ENCODE measurements around the gene SP140.

The SP140 gene

GRCh38 chr2:230324503-230324902 lies 99.0 kb downstream of the SP140 start:
- H3K4me3 ChIP-seq (ENCODE audit: low read length): no peak overlapping the region
- no peaks in the 10 kb centered on the region; the same call in 1 of the 2 replicates for H3K9me3 ChIP-seq (ENCODE audit: control insufficient read depth, insufficient read depth, low read length)
- H3K36me3 ChIP-seq (ENCODE audit: control insufficient read depth, insufficient read depth, low read length): no peaks in the 10 kb centered on the region
- H3K27me3 ChIP-seq (ENCODE audit: control insufficient read depth, insufficient read depth, low read length): no peaks in the 10 kb centered on the region
- DNase-seq (ENCODE audit: low read depth, low spot score): no peak
- H3K27ac ChIP-seq (ENCODE audit: low read length): no peak overlapping the region
- no peaks in the 10 kb centered on the region for H3K4me1 ChIP-seq (ENCODE audit: control insufficient read depth, insufficient read depth, low read length)
- no CpG with 5 or more reads among the region's 5 CpGs for WGBS (ENCODE audit: insufficient coverage, insufficient read length)

DNA sequence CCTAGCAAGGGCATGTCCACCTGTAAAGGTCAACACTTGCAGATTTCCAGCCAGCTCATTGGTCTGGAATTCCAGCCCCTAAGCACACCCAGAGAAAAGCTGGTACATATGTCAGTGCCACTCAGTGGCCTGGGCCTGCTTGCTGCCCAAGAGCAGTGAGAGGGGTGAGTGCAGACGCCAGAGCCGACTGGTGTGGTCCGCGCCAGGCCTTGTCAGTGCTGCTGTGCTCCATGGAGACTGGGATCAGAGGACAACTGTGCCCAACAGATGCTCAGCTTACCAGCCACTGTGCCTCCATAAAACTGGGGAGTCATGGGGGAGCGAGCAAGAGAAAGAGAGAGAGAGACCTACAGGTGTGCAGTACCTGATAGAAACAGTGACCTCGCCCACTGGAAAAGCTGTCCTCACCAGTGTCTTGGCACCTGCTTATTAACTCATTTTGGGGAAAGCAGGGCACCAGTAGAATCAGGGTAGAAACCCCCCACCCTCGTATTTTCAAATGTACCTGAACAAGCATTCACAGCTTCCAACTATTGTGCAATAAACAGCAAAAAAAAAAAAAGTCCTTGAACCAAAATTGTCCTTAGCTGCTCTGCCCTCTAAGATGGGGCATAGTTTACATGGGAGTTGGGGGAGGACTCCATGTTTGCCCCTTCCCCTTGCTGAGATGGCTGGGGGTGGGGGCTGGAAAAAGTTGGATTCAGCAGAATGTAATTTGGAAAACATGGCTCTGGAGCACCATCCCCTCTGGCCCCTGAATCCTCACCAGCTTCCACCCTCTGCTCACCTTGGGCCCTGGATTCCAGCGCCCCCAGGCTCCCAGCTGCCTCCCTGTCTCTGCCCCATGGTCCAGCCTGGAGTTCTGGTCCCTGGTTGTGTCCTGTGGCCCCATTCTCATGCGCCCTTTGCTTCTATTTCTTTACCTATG lies 100.0 kb downstream of the SP140 start:
- no peak overlapping the region for H3K27ac ChIP-seq (ENCODE audit: low read length)
- no peak overlapping the region for H3K4me3 ChIP-seq (ENCODE audit: low read length)
- no peaks in the 10 kb centered on the region for H3K4me1 ChIP-seq (ENCODE audit: control insufficient read depth, insufficient read depth, low read length)
- H3K27me3 ChIP-seq (ENCODE audit: control insufficient read depth, insufficient read depth, low read length): no peaks in the 10 kb centered on the region
- H3K9me3 ChIP-seq (ENCODE audit: control insufficient read depth, insufficient read depth, low read length): no peaks in the 10 kb centered on the region; the same call in 1 of the 2 replicates
- no peaks in the 10 kb centered on the region for H3K36me3 ChIP-seq (ENCODE audit: control insufficient read depth, insufficient read depth, low read length)
- no peak for DNase-seq (ENCODE audit: low read depth, low spot score)
- WGBS (ENCODE audit: insufficient coverage, insufficient read length): no CpG with 5 or more reads among the region's 9 CpGs

DNA sequence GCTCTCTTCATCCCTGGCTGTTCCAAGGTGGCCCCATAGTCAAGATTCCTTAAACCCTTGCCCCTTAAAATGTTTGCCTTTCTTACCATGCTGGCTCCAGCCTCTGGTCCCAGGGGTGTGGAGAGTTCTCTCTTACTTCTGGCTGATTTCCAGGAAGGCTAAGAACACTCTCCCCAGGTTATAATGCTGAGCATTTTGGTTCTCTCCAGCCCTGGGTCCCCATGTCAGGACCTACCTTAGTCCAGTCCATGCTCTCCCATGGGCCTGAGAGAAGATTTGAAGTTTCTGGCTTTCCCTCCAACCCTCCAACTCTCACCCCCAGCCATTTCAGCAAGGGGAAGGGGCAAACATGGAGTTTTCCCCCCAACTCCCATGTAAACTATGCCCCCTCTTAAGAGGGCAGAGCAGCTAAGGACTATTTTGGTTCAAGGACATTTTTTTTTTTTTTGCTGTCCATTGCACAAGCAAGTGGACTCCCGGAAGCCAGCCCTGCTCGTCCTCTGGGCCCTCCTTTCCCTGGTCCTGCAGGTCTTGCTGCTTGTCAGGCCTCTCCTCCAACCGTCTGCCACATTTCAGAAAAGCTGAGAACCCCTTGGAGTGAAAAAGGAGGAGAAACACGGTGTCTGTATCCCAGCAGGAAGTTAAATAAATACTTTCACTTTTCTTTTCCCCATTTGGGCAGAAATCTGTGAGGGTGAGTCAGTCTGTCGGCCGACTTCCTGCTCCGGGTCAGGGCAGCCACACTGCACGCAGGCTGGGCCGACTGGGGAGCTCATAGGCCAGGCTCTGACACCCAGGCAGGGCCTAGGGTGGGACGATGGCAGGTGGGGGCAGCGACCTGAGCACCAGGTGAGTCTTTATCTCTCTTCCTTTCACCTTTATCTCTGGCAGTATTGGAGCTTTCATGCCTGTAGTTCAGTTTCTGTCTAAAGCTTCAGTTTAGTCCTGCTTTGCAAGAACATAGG lies 101.2 kb downstream of the SP140 start, which contains the start of gene SP140L:
SP140L (plus strand) TSS at position 741 of the 965 bp plus-strand sequence; CDS start at position 818, 77 bp downstream.
- Histone ChIP-seq H3K27ac (ENCODE audit: low read length) (no peak within 1 kb of the TSS), H3K4me3 (ENCODE audit: low read length) (no peak within 1 kb of the TSS)
- no peak for DNase-seq (ENCODE audit: low read depth, low spot score)

GRCh38 chr2:230327418-230328154 lies 102.0 kb downstream of the SP140 start:
- Histone ChIP-seq H3K4me3 (ENCODE audit: low read length) (no peak overlapping the region), H3K27ac (ENCODE audit: low read length) (no peak overlapping the region), H3K27me3 (ENCODE audit: control insufficient read depth, insufficient read depth, low read length) (no peaks in the 10 kb centered on the region), H3K9me3 (ENCODE audit: control insufficient read depth, insufficient read depth, low read length) (no peaks in the 10 kb centered on the region; the same call in 1 of the 2 replicates), H3K36me3 (ENCODE audit: control insufficient read depth, insufficient read depth, low read length) (no peaks in the 10 kb centered on the region), H3K4me1 (ENCODE audit: control insufficient read depth, insufficient read depth, low read length) (no peaks in the 10 kb centered on the region; the same call in 1 of the 2 replicates)
- WGBS (ENCODE audit: insufficient coverage, insufficient read length): no CpG with 5 or more reads among the region's 5 CpGs
- no peak for DNase-seq (ENCODE audit: low read depth, low spot score)

More for the DNA sequence above, 101.2 kb downstream of the SP140 start, which contains the start of gene SP140L:
- no peaks in the 10 kb centered on the region for H3K27me3 ChIP-seq (ENCODE audit: control insufficient read depth, insufficient read depth, low read length)
- no CpG with 5 or more reads among the region's 11 CpGs for WGBS (ENCODE audit: insufficient coverage, insufficient read length)
- H3K9me3 ChIP-seq (ENCODE audit: control insufficient read depth, insufficient read depth, low read length): no peaks in the 10 kb centered on the region; the same call in 1 of the 2 replicates
- H3K36me3 ChIP-seq (ENCODE audit: control insufficient read depth, insufficient read depth, low read length): no peaks in the 10 kb centered on the region
- H3K4me1 ChIP-seq (ENCODE audit: control insufficient read depth, insufficient read depth, low read length): no peaks in the 10 kb centered on the region; the same call in 1 of the 2 replicates

DNA sequence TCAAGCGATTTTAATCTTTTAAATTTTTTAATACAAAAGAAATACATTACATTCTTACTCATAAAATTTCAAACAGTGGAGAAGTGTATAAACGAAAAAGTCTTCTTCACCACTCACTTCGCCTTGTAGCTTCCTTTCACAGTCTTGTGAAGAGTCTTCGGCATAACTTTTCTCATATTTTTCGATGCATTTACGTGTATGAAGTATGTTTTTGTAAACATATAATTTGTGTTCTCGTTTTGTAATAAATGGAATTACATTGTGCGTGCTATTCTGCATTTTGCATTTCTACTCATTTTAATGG lies 102.6 kb downstream of the SP140 start:
- DNase-seq (ENCODE audit: low read depth, low spot score): no peak
- Histone ChIP-seq H3K4me3 (ENCODE audit: low read length) (no peak overlapping the region), H3K27me3 (ENCODE audit: control insufficient read depth, insufficient read depth, low read length) (no peaks in the 10 kb centered on the region), H3K27ac (ENCODE audit: low read length) (no peak overlapping the region), H3K36me3 (ENCODE audit: control insufficient read depth, insufficient read depth, low read length) (no peaks in the 10 kb centered on the region), H3K9me3 (ENCODE audit: control insufficient read depth, insufficient read depth, low read length) (no peaks in the 10 kb centered on the region), H3K4me1 (ENCODE audit: control insufficient read depth, insufficient read depth, low read length) (no peaks in the 10 kb centered on the region; the same call in 1 of the 2 replicates)
- WGBS (ENCODE audit: insufficient coverage, insufficient read length): 100% methylated on average over 3 of the region's 8 CpGs

DNA sequence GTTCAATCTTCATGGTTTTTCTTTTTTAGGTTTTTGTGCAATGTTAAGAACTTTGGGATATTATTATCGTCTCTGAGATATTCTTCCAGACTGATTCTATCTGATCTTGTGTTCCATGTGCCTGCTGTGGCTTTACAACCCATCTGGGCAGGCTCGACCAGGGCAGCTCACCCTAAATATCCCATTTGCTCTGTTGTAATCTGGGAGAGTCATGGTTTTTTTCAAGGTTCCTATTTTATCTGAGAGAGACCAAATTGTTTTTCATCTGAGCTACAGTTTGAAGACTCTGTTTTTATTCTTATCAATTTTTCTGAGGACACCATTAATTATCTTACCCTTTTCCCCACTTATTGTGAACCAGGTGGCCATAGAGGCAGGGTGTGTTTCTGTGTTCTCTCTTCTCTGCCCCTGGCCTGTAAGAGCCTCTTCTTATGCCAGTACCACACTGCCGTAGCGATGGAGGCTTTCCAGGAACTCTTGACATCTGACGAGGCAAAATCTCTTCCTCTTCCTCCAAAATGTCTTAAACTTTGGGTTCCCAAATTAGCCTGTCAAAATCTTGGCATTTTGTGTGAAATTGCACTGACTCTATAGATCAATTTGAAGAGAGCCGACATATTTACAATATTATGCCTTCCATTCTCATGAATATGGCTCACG lies 104.5 kb downstream of the SP140 start:
- no peak overlapping the region for H3K27ac ChIP-seq (ENCODE audit: low read length)
- DNase-seq (ENCODE audit: low read depth, low spot score): no peak
- no peaks in the 10 kb centered on the region for H3K36me3 ChIP-seq (ENCODE audit: control insufficient read depth, insufficient read depth, low read length)
- H3K4me3 ChIP-seq (ENCODE audit: low read length): no peak overlapping the region
- no peaks in the 10 kb centered on the region for H3K9me3 ChIP-seq (ENCODE audit: control insufficient read depth, insufficient read depth, low read length)
- no CpG with 5 or more reads among the region's 7 CpGs for WGBS (ENCODE audit: insufficient coverage, insufficient read length)
- no peaks in the 10 kb centered on the region for H3K27me3 ChIP-seq (ENCODE audit: control insufficient read depth, insufficient read depth, low read length)
- no peaks in the 10 kb centered on the region; the same call in 1 of the 2 replicates for H3K4me1 ChIP-seq (ENCODE audit: control insufficient read depth, insufficient read depth, low read length)

GRCh38 chr2:230330725-230331124 lies 105.2 kb downstream of the SP140 start:
- no peak overlapping the region for H3K4me3 ChIP-seq (ENCODE audit: low read length)
- H3K4me1 ChIP-seq (ENCODE audit: control insufficient read depth, insufficient read depth, low read length): no peaks in the 10 kb centered on the region; the same call in 1 of the 2 replicates
- H3K27me3 ChIP-seq (ENCODE audit: control insufficient read depth, insufficient read depth, low read length): no peaks in the 10 kb centered on the region
- H3K27ac ChIP-seq (ENCODE audit: low read length): no peak overlapping the region
- no peaks in the 10 kb centered on the region for H3K36me3 ChIP-seq (ENCODE audit: control insufficient read depth, insufficient read depth, low read length)
- no peaks in the 10 kb centered on the region for H3K9me3 ChIP-seq (ENCODE audit: control insufficient read depth, insufficient read depth, low read length)
- no CpG with 5 or more reads among the region's 7 CpGs for WGBS (ENCODE audit: insufficient coverage, insufficient read length)
- DNase-seq (ENCODE audit: low read depth, low spot score): no peak

GRCh38 chr2:230335461-230335863 lies 109.9 kb downstream of the SP140 start:
- no peak for DNase-seq (ENCODE audit: low read depth, low spot score)
- Histone ChIP-seq H3K4me3 (ENCODE audit: low read length) (no peak overlapping the region), H3K27ac (ENCODE audit: low read length) (no peak overlapping the region), H3K27me3 (ENCODE audit: control insufficient read depth, insufficient read depth, low read length) (no peaks in the 10 kb centered on the region), H3K36me3 (ENCODE audit: control insufficient read depth, insufficient read depth, low read length) (no peaks in the 10 kb centered on the region), H3K4me1 (ENCODE audit: control insufficient read depth, insufficient read depth, low read length) (no peaks in the 10 kb centered on the region; the same call in 1 of the 2 replicates), H3K9me3 (ENCODE audit: control insufficient read depth, insufficient read depth, low read length) (no peaks in the 10 kb centered on the region)
- WGBS (ENCODE audit: insufficient coverage, insufficient read length): no CpG with 5 or more reads among the region's 3 CpGs

DNA sequence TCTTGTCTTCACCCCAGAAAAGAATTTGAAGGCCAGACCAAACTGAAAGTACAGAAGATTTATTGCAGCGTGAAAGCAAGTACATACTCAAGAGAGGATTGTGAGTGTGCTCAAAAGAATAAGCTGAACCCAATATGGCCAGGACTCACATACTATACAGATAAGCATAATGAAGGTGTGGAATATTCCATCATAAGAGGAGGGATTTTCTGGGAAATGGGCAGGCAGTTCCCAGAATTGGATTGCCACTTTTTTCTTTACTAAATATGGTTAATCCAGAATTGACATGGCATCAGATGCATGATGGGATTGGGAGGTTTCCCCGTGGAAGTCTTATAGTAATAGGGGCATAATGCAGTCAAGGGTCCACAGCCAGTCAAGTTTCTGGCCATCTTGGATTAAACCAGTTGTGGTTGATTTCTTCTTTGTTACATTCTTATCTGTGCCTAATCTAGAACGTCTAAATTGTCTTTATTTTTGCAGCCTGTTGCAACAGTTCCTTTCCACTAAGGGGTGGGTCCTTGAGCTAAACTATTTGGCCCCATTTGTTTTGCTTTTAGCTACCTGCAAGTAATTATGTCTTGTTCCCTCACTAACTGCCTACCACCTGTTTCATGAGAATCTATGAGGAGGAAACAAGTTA lies 110.4 kb downstream of the SP140 start:
- H3K4me1 ChIP-seq (ENCODE audit: control insufficient read depth, insufficient read depth, low read length): no peaks in the 10 kb centered on the region
- no peaks in the 10 kb centered on the region for H3K9me3 ChIP-seq (ENCODE audit: control insufficient read depth, insufficient read depth, low read length)
- DNase-seq (ENCODE audit: low read depth, low spot score): no peak
- no peak overlapping the region for H3K27ac ChIP-seq (ENCODE audit: low read length)
- no CpG with 5 or more reads among the region's 3 CpGs for WGBS (ENCODE audit: insufficient coverage, insufficient read length)
- no peaks in the 10 kb centered on the region for H3K27me3 ChIP-seq (ENCODE audit: control insufficient read depth, insufficient read depth, low read length)
- H3K4me3 ChIP-seq (ENCODE audit: low read length): no peak overlapping the region
- no peaks in the 10 kb centered on the region for H3K36me3 ChIP-seq (ENCODE audit: control insufficient read depth, insufficient read depth, low read length)
